WTC11 (cell line): ENCODE data around the gene RITA1.

Experiments
- ATF1 ChIP-seq: sonication (generic); formaldehyde crosslinking; IDR thresholded peaks from 2 replicates; pipeline ENCODE4 v1.8.1; 2023; ENCODE audit warnings: mild to moderate bottlenecking, moderate library complexity, missing genetic modification reagents
- CBFB ChIP-seq: sonication (generic); formaldehyde crosslinking; IDR thresholded peaks from 2 replicates; pipeline ENCODE4 v1.8.1; 2022; ENCODE audit warnings: mild to moderate bottlenecking, low read depth, missing genetic modification reagents
- CREM ChIP-seq: sonication (generic); formaldehyde crosslinking; IDR thresholded peaks from 2 replicates; pipeline ENCODE4 v1.8.1; 2022; ENCODE audit warnings: mild to moderate bottlenecking, missing genetic modification reagents, moderate library complexity
- ESRRA ChIP-seq: sonication (generic); formaldehyde crosslinking; IDR thresholded peaks from 2 replicates; pipeline ENCODE4 v1.8.1; 2022; ENCODE audit warnings: mild to moderate bottlenecking, missing genetic modification reagents, borderline replicate concordance
- GABPB1 ChIP-seq: sonication (generic); formaldehyde crosslinking; IDR thresholded peaks from 2 replicates; pipeline ENCODE4 v1.8.1; 2023; ENCODE audit warnings: mild to moderate bottlenecking, missing genetic modification reagents
- JUN ChIP-seq: sonication (generic); formaldehyde crosslinking; IDR thresholded peaks from 2 replicates; pipeline ENCODE4 v1.8.0; 2023; ENCODE audit warnings: mild to moderate bottlenecking, missing genetic modification reagents
- SP1 ChIP-seq: sonication (generic); formaldehyde crosslinking; conservative IDR thresholded peaks from 2 replicates; pipeline ENCODE4 v1.8.1; 2022; ENCODE audit warnings: missing genetic modification reagents
- TCF7 ChIP-seq: sonication (generic); formaldehyde crosslinking; IDR thresholded peaks from 2 replicates; pipeline ENCODE4 v1.8.0; 2022; ENCODE audit warnings: mild to moderate bottlenecking, low read depth, missing genetic modification reagents, moderate library complexity
- ZBTB21 ChIP-seq: sonication (generic); formaldehyde crosslinking; IDR thresholded peaks from 2 replicates; pipeline ENCODE4 v1.8.1; 2023; ENCODE audit warnings: mild to moderate bottlenecking, missing genetic modification reagents, borderline replicate concordance
- ZNF263 ChIP-seq: sonication (generic); formaldehyde crosslinking; IDR thresholded peaks from 2 replicates; pipeline ENCODE4 v1.8.1; 2022; ENCODE audit warnings: low read depth, mild to moderate bottlenecking, moderate library complexity, missing genetic modification reagents
- TF ChIP-seq, protein P1 (sequence below): fragments of 200-600 bp; IDR thresholded peaks from 2 replicates; pipeline ENCODE4 v1.8.0; 2022; ENCODE audit warnings: antibody characterized with exemption
- TF ChIP-seq, protein P2 (sequence below): sonication (generic); formaldehyde crosslinking; IDR thresholded peaks from 2 replicates; pipeline ENCODE4 v1.8.0; 2022; ENCODE audit warnings: mild to moderate bottlenecking, missing genetic modification reagents
- TF ChIP-seq, protein P3 (sequence below): fragments of 250-450 bp; sonication (Bioruptor Pico); IDR thresholded peaks from 2 replicates; pipeline ENCODE4 v1.9.0; 2021; ENCODE audit warnings: mild to moderate bottlenecking

DNA sequence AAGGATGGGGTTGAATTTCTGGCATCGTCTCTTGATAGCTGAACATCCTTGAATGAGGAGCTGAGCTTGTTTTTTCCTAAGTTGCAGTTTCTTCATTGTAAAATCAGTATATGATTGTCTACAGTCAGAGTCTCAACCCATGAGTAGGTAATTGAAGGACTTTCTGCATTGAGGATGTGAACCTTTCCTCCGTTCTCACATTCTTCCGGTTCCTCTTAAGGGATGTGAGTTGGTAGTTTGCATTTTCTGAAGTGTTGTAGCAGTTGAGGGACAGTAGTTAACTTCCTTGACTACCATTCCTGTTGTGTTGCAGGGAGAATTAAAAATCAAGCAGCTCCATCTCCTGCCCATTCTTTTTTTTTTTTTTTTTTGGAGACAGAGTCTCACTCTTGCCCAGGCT is 54.9 kb downstream of the RITA1 start:
- TF ChIP-seq, protein P1, sequence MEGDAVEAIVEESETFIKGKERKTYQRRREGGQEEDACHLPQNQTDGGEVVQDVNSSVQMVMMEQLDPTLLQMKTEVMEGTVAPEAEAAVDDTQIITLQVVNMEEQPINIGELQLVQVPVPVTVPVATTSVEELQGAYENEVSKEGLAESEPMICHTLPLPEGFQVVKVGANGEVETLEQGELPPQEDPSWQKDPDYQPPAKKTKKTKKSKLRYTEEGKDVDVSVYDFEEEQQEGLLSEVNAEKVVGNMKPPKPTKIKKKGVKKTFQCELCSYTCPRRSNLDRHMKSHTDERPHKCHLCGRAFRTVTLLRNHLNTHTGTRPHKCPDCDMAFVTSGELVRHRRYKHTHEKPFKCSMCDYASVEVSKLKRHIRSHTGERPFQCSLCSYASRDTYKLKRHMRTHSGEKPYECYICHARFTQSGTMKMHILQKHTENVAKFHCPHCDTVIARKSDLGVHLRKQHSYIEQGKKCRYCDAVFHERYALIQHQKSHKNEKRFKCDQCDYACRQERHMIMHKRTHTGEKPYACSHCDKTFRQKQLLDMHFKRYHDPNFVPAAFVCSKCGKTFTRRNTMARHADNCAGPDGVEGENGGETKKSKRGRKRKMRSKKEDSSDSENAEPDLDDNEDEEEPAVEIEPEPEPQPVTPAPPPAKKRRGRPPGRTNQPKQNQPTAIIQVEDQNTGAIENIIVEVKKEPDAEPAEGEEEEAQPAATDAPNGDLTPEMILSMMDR: no peak
- TF ChIP-seq, protein P2, sequence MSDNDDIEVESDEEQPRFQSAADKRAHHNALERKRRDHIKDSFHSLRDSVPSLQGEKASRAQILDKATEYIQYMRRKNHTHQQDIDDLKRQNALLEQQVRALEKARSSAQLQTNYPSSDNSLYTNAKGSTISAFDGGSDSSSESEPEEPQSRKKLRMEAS (CRISPR knock-in tag): no peak
- TF ChIP-seq CREM (no peak), CBFB (CRISPR knock-in tag) (no peak), ATF1 (no peak), ESRRA (CRISPR knock-in tag) (no peak), JUN (CRISPR knock-in tag) (no peak), ZNF263 (CRISPR knock-in tag) (no peak), SP1 (CRISPR knock-in tag) (no peak), TCF7 (CRISPR knock-in tag) (no peak), GABPB1 (no peak), ZBTB21 (CRISPR knock-in tag) (no peak)
- TF ChIP-seq, protein P3, sequence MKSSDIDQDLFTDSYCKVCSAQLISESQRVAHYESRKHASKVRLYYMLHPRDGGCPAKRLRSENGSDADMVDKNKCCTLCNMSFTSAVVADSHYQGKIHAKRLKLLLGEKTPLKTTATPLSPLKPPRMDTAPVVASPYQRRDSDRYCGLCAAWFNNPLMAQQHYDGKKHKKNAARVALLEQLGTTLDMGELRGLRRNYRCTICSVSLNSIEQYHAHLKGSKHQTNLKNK (CRISPR knock-in tag): no peak
